ENCODE data around the gene ZNF737. TPM values are rescaled to one million over a fixed set of nuclear protein-coding genes. Genes with fewer than 3 reads are reported as not detected.

ZNF737 gene
- total RNA-seq, result 6.8 and 7.3 TPM in 2 replicates

GRCh38 chr19:20565321-20566018, at the start of gene ZNF737:
Gene ZNF737, minus strand, starts transcription at chr19:20565781. Its CDS starts 141 bp downstream, at chr19:20565640.

Other genes starting within 250 kb of the ZNF737 start
- gene ZNF626, start 95.8 kb upstream of the ZNF737 start, total RNA-seq, result 10.3 and 10.9 TPM in 2 replicates
- gene ZNF66, start 210.5 kb upstream of the ZNF737 start, total RNA-seq, result 4.3 and 4.8 TPM in 2 replicates

Measured in subcutaneous preadipocyte (primary cell).